IPS-NIHi11 (cell line): ENCODE results near the gene UBE2D4.
A peak's percentile ranks its signal among the peaks of the same experiment; 100 is the strongest.
"Not testable (repeated sequence)": the region's sequence is repeated elsewhere in the genome, so short reads cannot be mapped to it uniquely, and the experiment has no call there.

Experiments used
- DNase-seq: peaks from one replicate; pipeline ENCODE4 v3.0.0; 2012; ENCODE audit warnings: mixed read lengths, low spot score

The UBE2D4 gene

DNA sequence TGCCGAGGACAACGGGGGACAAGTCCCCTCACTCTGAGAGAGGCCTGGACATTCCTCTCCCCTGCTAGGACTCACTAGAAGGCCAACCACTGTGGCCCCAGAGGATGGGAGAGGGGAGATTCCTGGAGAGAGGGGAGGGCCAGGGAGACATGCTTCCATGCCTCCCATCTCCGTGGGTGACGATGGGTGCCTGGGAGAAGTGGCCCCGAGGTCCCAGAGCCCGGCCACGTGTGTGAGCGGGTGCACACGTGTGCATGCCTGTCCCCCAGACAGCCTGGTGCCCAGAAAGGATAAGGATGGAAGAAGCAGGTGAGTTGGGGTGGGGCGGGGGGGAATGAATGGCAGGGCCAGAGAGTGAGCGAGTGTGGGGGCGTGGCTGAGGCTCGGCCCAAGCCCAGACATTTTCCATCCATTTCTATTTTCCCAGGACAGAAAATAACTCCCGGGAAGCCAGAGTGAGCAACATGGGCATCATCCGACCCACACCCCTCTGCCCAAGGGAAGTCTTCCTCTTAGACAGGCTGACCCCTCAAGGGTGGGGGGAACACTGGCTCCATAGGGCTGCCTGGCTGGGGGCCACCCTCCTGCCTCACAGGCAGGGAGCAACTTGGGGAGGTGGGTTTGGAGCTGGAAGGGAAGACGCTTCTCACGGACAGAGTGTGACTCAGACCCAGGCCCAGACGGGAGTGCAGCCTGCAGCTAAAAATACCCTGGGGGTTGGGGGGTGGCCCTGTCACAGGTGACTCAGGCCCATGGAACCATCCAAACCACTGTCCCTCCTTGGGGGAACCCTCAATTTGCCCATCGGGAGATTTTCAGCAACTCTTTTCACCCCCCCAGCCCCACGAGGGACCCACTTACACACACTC lies 42.2 kb downstream of the UBE2D4 start:
- not testable (repeated sequence) for DNase-seq

DNA sequence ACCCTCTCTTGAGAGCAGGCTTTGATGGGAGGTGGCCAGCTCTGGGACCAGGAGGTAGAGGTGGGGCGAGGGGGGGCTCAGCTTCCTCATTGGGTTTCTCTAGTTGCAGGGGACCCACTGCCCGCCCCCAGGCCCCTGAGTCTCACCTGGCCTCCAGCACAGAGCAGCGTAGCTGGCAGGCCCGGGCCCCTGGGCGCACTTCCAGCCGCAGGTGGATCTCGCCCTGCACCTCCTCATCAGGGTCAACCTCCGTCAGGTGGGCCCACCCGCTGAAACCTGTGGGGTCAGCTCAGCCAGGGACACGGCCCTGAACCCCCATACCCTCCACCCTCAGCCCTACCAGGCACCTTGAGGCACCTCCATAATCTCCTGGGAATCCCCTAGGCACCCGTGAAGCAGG lies 43.4 kb downstream of the UBE2D4 start:
- not testable (repeated sequence) for DNase-seq

GRCh38 chr7:43970698-43971097 lies 44.5 kb downstream of the UBE2D4 start:
- not testable (repeated sequence) for DNase-seq

DNA sequence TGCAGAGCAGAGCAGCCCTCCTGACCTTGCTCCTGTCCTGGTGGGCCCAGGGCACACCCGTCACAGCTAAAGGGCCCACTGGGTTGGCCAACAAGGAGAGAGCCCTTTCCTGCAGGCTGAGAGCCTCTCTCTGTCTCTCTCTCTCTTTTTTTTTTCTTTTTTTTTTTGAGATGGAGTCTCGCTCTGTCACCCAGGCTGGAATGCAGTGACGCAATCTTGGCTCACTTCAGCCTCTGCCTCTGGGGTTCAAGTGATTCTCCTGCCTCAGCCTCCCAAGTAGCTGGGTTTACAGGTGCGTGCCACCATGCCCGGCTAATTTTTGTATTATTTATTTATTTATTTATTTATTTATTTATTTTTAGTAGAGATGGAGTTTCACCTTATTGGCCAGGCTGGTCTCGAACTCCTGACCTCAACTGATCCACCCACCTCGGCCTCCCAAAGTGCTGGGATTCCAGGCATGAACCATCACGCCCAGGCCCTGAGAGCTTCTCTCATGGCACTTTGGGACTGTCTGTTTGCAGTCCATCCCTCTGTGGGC lies 47.9 kb downstream of the UBE2D4 start:
- not testable (repeated sequence) for DNase-seq

- DNase-seq: not testable (repeated sequence)
Observed at GRCh38 chr7:43974725-43975482, 48.7 kb downstream of the UBE2D4 start.

DNA sequence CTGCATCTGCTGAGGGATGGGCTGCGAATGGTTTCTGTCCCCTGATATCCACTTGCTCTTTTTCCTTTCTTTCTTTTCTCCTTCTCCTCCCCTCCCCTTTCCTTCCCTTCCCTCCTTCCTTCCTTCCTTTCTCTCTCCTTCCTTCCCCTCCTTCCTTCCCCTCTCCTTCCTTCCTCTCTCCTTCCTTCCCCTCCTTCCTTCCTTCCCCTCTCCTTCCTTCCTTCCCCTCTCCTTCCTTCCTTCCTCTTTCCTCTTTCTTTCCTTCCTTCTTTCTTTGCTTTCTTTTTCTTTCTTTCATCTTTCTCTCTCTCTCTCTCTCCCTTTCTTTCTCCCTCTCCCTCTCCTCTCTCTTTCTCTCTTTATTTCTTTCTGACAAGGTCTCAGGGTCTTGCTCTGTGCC lies 51.3 kb downstream of the UBE2D4 start:
- DNase-seq: no peak

DNA sequence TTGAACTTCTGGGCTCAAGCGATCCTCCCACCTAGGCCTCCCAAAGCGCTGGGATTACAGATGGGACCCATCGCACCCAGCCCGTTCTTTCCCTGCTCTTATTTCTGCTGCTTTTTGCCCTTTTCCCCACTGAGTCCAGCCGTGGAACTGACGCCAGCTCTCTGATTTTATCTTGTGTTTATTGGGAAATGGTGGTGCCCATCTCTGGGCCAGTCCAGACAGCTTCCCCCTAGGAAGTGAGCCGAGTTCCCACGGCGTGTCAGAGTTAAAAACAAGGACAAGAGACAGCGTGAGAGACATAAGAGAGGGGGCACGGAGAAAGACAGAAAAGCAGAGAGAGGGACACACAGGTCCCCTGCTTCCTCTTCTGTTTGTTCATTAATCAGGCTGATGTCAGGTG lies 51.9 kb downstream of the UBE2D4 start:
- not testable (repeated sequence) for DNase-seq

GRCh38 chr7:43982848-43983247 lies 56.6 kb downstream of the UBE2D4 start:
- not testable (repeated sequence) for DNase-seq

GRCh38 chr7:43983736-43984135 lies 57.5 kb downstream of the UBE2D4 start:
- DNase-seq: not testable (repeated sequence)

DNA sequence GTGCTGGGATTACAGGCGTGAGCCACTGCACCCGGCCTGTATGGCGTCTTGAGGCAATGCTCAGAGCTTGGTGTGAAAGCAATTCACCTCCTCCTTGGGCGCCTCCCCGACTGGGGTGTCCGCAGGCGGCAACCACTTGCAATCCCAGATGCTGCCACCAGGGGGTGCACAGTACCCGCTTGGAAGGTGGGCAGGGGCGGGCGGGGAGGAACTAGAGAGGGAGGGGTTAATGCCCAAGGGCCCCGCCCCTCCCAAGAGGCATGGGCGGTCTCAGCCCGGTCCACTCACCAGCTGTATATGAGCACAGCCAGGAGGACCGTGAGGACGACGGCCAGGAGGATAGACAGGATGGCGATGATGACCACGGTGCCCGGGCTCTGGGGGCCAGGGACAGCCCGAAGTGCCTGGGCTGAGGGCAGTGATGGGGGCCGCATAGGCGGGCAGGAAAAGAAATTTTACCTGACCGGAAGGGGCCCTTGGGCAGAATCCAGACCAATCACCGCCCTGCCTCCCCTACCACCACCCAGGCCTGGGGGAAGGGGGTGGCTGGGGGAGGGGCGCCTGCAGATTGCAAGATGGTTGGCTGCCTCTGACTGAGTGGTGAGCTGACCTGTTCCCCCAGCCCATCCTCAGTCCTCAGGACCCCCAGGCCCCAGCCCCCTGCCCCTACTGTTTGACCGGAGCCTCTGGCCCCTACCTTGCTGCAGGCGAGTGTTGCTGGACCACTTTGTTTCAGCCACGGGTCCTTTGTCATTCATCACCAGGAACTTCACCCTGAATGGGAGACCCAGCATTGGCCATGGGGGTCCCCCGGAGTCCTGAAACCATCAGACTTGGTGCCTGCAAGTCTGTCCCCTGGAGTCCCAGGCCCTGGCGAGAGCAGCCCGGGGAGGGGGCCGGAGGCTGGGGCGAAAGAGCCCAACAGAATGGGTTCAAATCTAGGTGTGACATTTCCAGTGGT lies 59.9 kb downstream of the UBE2D4 start:
- DNase-seq: peak; percentile 81

DNA sequence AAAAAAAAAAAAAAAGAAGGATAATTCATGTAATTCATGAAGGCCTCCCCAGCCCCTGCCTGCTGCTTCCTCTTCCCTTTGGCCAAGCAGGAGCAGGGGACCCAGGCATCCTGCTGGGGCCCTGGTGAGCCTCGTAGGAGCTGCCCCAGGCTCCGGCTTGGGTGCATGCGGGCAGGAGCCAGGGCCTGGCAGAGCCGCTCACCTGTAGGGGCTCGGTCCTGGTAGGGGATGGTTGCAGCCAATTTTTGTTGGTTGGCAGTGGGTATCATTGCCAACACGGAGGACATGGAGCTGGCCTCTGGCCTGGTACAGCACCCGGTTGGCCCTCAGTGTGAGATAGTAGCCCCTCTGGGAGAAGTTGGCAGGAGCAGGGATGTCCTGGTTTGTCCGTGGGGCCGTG lies 61.2 kb downstream of the UBE2D4 start:
- not testable (repeated sequence) for DNase-seq

DNA sequence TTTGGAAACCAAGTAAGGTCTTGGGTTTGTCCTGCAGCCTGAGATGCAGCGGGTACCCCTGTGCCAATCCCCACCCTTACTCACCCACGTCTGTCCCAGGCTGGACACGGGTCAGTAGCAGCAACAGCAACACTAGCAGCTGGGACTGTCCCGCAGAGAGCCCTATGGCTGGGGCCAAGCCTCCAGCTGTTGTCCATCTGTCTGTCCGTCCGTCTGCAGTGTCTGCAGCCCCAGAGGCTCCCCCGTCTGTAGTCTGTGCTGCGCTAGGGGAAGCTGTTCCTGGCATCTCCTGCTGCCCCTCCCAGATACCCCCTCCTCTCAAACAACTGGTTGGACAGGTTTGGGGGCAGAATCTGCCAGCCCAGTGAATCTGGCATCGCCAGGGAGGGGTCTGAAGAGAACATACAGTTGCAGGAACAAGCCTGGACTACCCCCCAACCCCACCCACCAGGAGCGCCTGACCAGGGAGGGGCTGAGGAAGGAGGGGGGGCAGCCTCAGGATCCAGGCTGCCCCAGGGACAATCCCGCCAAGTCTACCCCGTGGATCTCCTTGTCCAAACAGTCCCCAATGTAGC lies 63.9 kb downstream of the UBE2D4 start:
- peak; percentile 6 for DNase-seq

DNA sequence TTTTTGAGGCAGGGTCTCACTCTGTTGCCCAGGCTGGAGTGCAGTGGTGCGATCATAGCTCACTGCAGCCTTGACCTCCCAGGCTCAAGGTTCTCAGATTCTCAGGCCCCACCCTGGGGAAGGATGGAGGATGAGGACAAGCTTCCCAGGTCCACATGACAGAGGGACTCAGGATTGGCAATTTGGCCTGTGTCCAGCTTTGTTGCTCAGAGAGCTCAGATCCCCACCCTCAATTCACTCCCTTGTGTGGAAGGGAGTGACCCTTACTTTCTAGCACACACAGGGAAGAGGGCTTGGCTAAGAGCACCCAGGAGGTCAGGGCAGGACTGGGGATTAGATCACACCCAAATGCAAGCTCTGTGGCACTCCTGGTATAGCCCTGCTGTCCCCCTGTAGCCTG lies 64.6 kb downstream of the UBE2D4 start:
- not testable (repeated sequence) for DNase-seq

GRCh38 chr7:43992896-43993295 lies 66.7 kb downstream of the UBE2D4 start:
- DNase-seq: not testable (repeated sequence)

- DNase-seq: not testable (repeated sequence)
Observed at GRCh38 chr7:43994681-43995080, 68.4 kb downstream of the UBE2D4 start.

GRCh38 chr7:43997532-43997931 lies 71.3 kb downstream of the UBE2D4 start, which contains the start of gene SPDYE1:
SPDYE1 (plus strand) TSS chr7:43997897; CDS start chr7:43999950, 2,053 bp downstream.
- not testable (repeated sequence) for DNase-seq
